ENCODE measurements around the gene GNG2. TPM values are rescaled to one million over a fixed set of nuclear protein-coding genes. Genes with fewer than 3 reads are reported as not detected.

The GNG2 gene
- total RNA-seq, 1 experiment from 2014 or later, result 18.9 TPM

DNA sequence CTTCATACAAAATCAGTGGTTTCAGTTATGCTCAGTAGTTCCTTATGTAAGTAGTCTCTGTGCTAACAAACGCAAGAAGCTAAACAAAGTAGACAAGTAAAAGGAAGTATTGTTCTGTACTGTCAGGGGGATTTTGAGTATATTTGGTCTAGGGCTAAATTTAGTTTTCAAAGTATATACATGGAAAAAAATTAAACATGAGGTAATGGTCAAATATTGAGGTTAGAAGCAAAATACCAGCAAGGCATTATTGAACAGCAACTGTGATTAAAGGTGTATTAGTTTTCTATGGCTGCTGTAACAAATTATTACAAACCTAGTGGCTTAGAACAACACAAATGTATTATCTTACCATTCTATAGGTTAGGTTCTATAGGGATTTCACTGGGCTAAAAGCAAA is 18.8 kb downstream of the GNG2 start:
- no peaks in the 10 kb centered on the region for H3K36me3 ChIP-seq (ENCODE audit: insufficient read depth, low read length, poor library complexity, severe bottlenecking)
- BruUV-seq (replicated peaks), result no TSS peak
- no peak overlapping the region for H3K4me3 ChIP-seq (ENCODE audit: low read depth, low read length, poor library complexity, severe bottlenecking)
- no peaks in the 10 kb centered on the region for H3K4me1 ChIP-seq (ENCODE audit: insufficient read depth, low read length, poor library complexity, severe bottlenecking)
- no peak overlapping the region for H3K27ac ChIP-seq (ENCODE audit: low read depth, low read length, poor library complexity, severe bottlenecking)
- H3K27me3 ChIP-seq (replicated peaks; ENCODE audit: insufficient read depth, low read depth, low read length, poor library complexity), result no peaks in the 10 kb centered on the region
- intact Hi-C loops (cut with micrococcal nuclease; ENCODE audit: unreplicated experiment), result no loop called here
- POLR2A ChIA-PET (ENCODE audit: low non-redundant PET), result no interaction called here
- DNase-seq (ENCODE audit: low spot score), result no peak
- CTCF ChIA-PET, result no interaction called here
- H3K9me3 ChIP-seq (ENCODE audit: low read depth, low read length, poor library complexity, severe bottlenecking), result no peaks in the 10 kb centered on the region
- TF ChIP-seq EZH2 (IDR thresholded peaks at IDR 0.05; ENCODE audit: borderline replicate concordance, low read depth, low read length, poor library complexity, severe bottlenecking), result no peak

DNA sequence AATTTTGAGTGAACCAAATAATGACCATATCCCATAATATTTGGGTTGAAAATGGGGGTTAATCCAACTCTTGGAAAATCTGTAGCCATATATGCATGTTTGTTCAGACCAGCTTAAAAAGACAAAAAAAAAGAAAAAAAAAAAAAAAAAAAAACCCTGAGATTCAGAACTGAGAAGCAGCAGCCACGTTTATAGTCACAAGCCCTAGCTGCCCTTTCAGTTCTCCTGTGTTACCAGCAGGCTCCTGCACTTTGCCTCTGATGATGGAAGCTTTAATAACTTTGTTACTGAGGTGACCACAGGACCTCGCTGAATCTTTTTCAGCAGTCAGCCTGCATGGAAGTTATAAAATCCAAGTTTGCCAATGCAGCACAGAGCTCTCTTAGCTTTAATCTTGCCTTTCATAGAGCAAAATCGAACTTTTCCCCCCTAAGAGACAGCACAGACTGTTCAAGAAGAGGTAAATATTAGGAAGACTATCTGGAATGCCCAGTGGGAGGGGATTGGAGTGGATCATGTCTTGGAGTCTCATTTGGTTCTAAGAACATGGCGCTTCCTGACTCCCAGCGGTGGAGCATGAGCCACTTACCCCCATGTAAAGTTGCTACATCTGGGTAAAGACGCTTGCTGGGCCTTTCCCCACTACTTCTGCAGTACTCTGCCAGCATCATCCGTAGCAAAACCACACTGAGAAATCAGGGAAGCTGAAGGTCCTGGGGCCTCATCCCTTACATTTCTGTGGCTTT is 20.6 kb downstream of the GNG2 start:
- POLR2A ChIA-PET (ENCODE audit: low non-redundant PET), result no interaction called here

DNA sequence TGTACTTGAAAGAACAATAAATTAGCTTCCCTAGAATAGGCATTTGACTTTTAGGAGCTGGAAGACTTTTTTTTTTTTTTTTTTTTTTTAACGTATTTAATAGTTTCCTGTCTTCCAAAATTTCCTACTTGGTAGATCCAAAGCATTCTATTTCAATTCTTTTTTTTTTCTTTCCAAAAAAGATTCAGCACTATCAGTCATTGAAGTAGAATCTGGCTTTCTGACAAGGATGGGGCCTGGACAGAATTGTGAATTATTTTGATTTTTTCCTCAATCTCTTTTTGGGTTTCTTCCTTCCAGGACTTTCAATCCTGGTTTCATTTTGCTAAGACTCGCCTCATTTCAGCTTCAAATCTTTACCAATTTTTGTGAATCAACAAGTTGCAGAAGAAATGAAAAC is 21.2 kb downstream of the GNG2 start:
- ChIA-PET CTCF (interaction anchor here (0.7 kb wide), 1 partner anchor 22 kb away, joined by 6 read pairs; no protein-coding TSS in a partner anchor), POLR2A (ENCODE audit: low non-redundant PET) (no interaction called here)
- no TSS peak for BruUV-seq (replicated peaks)
- Histone ChIP-seq H3K4me1 (ENCODE audit: insufficient read depth, low read length, poor library complexity, severe bottlenecking) (no peaks in the 10 kb centered on the region), H3K9me3 (ENCODE audit: low read depth, low read length, poor library complexity, severe bottlenecking) (no peaks in the 10 kb centered on the region), H3K36me3 (ENCODE audit: insufficient read depth, low read length, poor library complexity, severe bottlenecking) (no peaks in the 10 kb centered on the region), H3K4me3 (ENCODE audit: low read depth, low read length, poor library complexity, severe bottlenecking) (no peak overlapping the region), H3K27ac (ENCODE audit: low read depth, low read length, poor library complexity, severe bottlenecking) (no peak overlapping the region), H3K27me3 (replicated peaks; ENCODE audit: insufficient read depth, low read depth, low read length, poor library complexity) (no peaks in the 10 kb centered on the region)
- no peak for DNase-seq (ENCODE audit: low spot score)
- intact Hi-C loops (cut with micrococcal nuclease; ENCODE audit: unreplicated experiment), result no loop called here
- no peak for TF ChIP-seq EZH2 (IDR thresholded peaks at IDR 0.05; ENCODE audit: borderline replicate concordance, low read depth, low read length, poor library complexity, severe bottlenecking)
- TF ChIP-seq, protein P1, sequence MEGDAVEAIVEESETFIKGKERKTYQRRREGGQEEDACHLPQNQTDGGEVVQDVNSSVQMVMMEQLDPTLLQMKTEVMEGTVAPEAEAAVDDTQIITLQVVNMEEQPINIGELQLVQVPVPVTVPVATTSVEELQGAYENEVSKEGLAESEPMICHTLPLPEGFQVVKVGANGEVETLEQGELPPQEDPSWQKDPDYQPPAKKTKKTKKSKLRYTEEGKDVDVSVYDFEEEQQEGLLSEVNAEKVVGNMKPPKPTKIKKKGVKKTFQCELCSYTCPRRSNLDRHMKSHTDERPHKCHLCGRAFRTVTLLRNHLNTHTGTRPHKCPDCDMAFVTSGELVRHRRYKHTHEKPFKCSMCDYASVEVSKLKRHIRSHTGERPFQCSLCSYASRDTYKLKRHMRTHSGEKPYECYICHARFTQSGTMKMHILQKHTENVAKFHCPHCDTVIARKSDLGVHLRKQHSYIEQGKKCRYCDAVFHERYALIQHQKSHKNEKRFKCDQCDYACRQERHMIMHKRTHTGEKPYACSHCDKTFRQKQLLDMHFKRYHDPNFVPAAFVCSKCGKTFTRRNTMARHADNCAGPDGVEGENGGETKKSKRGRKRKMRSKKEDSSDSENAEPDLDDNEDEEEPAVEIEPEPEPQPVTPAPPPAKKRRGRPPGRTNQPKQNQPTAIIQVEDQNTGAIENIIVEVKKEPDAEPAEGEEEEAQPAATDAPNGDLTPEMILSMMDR (conservative IDR thresholded peaks at IDR 0.05; ENCODE audit: low read depth, low read length), result no peak

More for the DNA sequence above, 20.6 kb downstream of the GNG2 start:
- no peaks in the 10 kb centered on the region for H3K4me1 ChIP-seq (ENCODE audit: insufficient read depth, low read length, poor library complexity, severe bottlenecking)
- no peaks in the 10 kb centered on the region for H3K36me3 ChIP-seq (ENCODE audit: insufficient read depth, low read length, poor library complexity, severe bottlenecking)
- intact Hi-C loops (cut with micrococcal nuclease; ENCODE audit: unreplicated experiment), result no loop called here
- DNase-seq (ENCODE audit: low spot score), result no peak
- no TSS peak for BruUV-seq (replicated peaks)
- no peaks in the 10 kb centered on the region for H3K27me3 ChIP-seq (replicated peaks; ENCODE audit: insufficient read depth, low read depth, low read length, poor library complexity)
- H3K4me3 ChIP-seq (ENCODE audit: low read depth, low read length, poor library complexity, severe bottlenecking), result no peak overlapping the region
- CTCF ChIA-PET, result interaction anchor here (0.6 to 0.7 kb wide), 2 partner anchors 22 to 98 kb away, joined by 4 to 6 read pairs; no protein-coding TSS in a partner anchor
- TF ChIP-seq, protein P1 (conservative IDR thresholded peaks at IDR 0.05; ENCODE audit: low read depth, low read length), result no peak
- TF ChIP-seq EZH2 (IDR thresholded peaks at IDR 0.05; ENCODE audit: borderline replicate concordance, low read depth, low read length, poor library complexity, severe bottlenecking), result no peak
- no peak overlapping the region for H3K27ac ChIP-seq (ENCODE audit: low read depth, low read length, poor library complexity, severe bottlenecking)
- H3K9me3 ChIP-seq (ENCODE audit: low read depth, low read length, poor library complexity, severe bottlenecking), result no peaks in the 10 kb centered on the region

DNA sequence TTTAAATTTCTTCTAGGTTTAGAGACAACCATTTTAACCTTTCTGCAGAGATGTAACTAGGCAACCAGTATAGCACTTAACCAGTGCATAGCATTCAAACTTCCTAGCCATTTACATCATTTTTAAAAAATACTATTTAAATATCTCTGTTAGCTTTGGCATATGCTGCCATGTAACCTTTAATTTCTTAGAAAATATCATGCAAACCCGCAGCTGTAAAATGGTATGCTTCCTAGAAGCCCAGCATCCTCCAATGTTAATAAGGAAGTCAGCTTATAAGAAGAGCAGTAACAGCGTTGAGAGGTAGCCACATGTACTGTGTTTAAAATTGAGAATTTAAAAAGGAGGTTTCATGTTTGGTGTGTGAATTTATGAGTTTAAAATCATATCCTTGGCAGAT is 22.8 kb downstream of the GNG2 start:
- Histone ChIP-seq H3K4me3 (ENCODE audit: low read depth, low read length, poor library complexity, severe bottlenecking) (no peak overlapping the region), H3K9me3 (ENCODE audit: low read depth, low read length, poor library complexity, severe bottlenecking) (no peaks in the 10 kb centered on the region), H3K27me3 (replicated peaks; ENCODE audit: insufficient read depth, low read depth, low read length, poor library complexity) (no peaks in the 10 kb centered on the region), H3K36me3 (ENCODE audit: insufficient read depth, low read length, poor library complexity, severe bottlenecking) (no peaks in the 10 kb centered on the region), H3K4me1 (ENCODE audit: insufficient read depth, low read length, poor library complexity, severe bottlenecking) (no peaks in the 10 kb centered on the region), H3K27ac (ENCODE audit: low read depth, low read length, poor library complexity, severe bottlenecking) (no peak overlapping the region)
- POLR2A ChIA-PET (ENCODE audit: low non-redundant PET), result no interaction called here
- CTCF ChIA-PET, result no interaction called here
- intact Hi-C loops (cut with micrococcal nuclease; ENCODE audit: unreplicated experiment), result no loop called here
- no peak for DNase-seq (ENCODE audit: low spot score)
- no peak for TF ChIP-seq EZH2 (IDR thresholded peaks at IDR 0.05; ENCODE audit: borderline replicate concordance, low read depth, low read length, poor library complexity, severe bottlenecking)
- TF ChIP-seq, protein P1 (conservative IDR thresholded peaks at IDR 0.05; ENCODE audit: low read depth, low read length), result no peak
- BruUV-seq (replicated peaks), result no TSS peak
